HG03045 (cell line): ENCODE data around the gene SVEP1.
A peak's percentile ranks its signal among the peaks of the same experiment; 100 is the strongest.
"Not testable (repeated sequence)": the region's sequence is repeated elsewhere in the genome, so short reads cannot be mapped to it uniquely, and the experiment has no call there.

Source experiments
- ATAC-seq: cut with Tn5 transposase; IDR thresholded peaks from one replicate; pipeline ENCODE4 v1.9.1; 2021; ENCODE audit warnings: mild to moderate bottlenecking, moderate library complexity; ENCODE audit not compliant: unreplicated experiment

SVEP1 gene

DNA sequence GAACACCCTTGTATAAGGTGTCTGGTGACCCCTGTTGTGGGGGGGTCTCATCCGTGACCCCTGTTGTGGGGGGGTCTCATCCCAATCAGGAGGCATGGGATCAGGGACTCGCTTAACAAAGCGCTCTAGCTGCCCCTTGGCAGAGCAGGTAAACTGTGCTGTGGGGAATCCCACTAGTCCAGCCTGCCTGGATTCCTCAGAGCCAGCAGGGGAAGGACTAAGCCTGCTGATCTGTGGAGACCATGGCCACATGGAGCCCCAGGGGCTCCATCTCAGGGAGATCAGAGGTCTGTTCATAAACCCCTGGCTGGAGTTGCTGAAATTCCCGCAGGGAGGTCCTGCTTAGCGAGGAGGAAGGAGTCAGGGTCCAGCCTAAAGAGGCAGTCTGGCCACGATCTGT, 196.1 kb downstream of the SVEP1 start:
- ATAC-seq = no peak

DNA sequence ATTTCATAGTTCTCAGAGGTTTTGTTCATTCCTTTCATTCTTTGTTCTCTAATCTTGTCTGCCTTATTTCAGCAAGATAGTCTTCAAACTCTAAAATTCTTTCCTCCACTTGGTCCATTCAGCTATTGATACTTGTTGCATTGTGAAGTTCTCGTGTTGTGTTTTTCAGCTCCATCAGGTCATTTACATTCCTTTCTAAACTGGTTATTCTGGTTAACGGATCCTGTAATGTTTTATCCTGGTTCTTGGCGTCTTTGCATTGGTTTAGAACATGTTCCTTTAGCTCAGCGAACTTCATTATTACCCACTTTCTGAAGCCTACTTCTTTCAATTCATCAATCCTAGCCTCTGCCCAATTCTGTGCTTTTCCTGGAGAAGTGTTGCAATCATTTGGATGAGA, 196.8 kb downstream of the SVEP1 start:
- no peak for ATAC-seq

DNA sequence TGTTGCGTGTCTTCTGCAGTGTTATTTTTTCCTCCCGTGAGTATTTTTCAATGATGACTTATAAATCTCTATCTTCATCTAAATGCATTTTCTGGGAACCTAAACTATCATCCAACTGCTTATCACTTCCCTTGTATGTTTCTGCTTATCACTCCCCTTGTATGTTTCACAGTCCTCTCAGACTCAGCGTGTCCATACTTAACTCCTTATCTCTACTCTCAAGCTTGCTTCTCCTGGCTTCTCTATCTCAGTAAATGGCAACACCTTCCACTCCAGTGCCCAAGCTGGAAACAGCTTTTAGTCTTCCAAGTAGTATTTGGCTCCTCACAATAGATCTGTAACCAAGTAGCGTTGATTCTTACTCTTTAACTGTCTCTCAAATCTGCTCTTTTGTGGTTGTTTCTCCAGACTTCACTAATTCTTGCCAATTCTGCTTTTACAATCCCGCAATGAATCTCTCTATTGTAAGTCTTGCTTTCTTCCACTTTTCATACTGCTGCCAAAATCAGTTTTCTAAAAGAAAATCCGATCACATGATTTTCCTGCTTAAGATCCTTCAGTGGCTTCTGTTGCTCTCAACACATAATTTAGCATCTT, 208.0 kb downstream of the SVEP1 start:
- no peak for ATAC-seq

DNA sequence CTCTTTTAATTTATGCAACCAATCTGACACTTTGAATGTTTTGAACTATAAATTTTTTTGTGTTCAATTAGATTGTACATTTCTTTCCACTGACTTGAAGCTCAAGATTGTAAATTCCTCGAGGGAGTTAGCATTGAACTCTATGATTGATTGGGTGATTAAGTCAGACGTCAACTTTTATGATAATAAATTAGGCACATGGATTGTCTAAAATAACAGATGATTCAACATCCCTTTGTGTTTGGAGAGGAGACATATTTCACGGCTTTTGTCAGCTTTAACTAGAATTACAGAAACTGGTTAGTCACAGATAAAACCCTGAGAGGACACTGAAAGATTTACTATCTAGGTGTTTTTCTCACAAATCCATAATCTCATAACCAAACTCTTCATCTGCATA, 209.2 kb downstream of the SVEP1 start:
- ATAC-seq = no peak

DNA sequence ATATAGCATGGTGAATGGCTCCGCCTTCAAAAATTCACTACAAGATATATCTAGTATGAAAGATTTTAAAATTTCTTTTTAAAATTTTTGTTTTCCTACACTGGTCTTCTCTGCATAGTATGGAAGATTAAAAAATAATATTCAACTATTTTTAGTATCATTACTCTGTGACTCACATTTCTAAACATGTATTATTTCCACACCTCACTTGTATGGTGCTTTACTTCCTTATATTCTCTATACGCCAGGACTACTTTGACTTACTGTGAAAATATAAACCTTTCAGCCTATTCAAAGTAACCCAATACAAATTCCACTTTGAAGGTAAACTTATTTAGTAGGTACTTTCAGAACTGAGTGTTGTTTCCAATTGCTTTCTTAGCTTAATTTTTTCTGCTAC, 215.1 kb downstream of the SVEP1 start:
- no peak for ATAC-seq

DNA sequence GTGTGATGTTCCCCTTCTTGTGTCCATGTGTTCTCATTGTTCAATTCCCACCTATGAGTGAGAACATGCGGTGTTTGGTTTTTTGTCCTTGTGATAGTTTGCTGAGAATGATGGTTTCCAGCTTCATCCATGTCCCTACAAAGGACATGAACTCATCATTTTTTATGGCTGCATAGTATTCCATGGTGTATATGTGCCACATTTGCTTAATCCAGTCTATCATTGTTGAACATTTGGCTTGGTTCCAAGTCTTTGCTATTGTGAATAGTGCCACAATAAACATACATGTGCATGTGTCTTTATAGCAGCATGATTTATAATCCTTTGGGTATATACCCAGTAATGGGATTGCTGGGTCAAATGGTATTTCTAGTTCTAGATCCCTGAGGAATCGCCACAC, 220.5 kb downstream of the SVEP1 start:
- not testable (repeated sequence) for ATAC-seq

DNA sequence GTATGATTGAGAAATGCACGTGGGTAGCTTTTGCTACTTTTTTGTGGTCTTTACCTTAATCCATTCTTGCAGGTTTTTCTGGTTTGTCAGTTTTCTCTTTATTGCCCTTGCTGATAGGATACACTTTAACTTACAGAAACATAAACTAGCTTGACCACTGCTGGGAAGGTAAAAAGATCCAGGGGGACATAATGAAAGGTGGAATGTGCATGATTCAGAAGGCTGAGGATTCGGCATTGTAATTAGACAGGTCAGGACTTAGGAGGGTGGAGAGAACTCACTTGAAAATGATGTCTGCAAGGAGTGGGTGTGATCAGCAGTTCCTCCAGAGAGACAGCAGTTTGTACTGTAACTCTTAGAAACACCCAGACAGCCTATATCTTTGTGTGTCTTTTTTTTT, 222.0 kb downstream of the SVEP1 start:
- no peak for ATAC-seq

DNA sequence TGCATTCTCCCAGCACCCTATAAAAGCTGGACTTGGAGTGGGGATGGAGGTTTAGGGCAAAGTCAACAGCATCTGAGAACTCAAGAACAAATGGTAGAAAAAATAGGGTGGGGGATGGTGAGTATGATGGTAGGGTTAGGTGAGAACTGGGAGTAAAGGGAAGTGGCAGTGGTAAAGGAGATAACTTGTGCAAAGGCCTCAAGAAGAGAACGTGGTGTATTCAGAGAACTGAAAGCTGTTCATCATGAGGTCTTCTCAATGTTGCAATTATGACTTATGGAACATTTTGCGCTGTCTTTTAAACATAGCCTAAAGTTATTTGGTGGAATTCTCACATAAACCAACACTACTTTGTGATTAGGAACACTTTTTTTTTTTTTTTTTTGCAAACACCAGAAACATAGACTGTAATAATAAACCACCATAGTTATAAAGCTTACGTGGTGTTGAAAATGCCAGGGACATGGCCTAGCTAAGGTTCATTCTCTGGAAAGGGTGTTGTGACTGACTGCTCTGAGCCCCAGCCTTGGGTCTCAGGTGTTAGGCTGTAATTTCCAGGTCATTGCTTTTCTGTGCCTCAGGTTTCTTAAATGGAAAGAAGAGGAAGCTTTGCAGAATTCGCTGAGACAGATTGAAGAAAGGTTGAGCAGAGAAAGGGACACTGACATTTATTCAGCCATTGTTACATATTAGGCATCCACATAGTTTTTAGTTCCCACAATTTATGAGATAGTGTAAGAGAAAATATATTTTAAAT, 222.7 kb downstream of the SVEP1 start:
- no peak for ATAC-seq

DNA sequence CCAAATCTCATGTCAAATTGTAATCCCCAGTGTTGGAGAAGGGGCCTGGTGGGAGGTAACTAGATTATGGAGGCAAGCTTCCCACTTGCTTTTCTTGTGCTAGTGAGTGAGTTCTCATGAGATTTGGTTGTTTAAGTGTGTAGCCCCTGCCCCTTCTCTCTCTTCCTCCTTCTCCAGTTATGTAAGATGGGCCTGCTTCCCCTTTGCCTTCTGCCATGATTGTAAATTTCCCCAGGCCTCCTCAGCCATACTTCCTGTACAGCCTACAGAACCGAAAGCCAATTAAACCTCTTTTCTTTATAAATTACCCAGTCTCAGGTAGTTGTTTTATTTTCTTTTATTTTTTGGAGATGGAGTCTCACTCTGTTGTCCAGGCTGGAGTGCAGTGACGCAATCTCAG, 223.6 kb downstream of the SVEP1 start:
- no peak for ATAC-seq

DNA sequence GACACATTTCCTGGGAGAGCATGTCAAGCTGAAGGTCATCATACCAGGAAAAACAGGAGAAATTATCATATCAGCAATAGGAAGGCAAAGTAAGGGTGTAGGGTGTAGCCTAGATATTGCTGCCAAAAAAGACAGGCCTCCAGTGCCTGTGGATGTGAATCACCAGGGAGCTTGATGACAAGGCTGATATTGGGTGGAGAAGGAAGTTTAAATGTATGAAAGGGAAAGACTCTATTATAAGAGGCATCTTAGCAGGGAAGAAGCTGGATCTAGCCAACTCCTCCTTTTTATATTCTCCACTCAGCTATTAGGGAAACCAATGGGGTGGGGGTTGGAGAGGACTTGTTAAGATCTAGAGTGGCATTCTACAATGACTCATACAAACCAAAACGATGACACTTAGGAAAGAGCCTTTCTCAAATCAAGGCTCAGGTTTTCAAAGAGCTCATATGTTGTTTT, 228.5 kb downstream of the SVEP1 start:
- no peak for ATAC-seq

DNA sequence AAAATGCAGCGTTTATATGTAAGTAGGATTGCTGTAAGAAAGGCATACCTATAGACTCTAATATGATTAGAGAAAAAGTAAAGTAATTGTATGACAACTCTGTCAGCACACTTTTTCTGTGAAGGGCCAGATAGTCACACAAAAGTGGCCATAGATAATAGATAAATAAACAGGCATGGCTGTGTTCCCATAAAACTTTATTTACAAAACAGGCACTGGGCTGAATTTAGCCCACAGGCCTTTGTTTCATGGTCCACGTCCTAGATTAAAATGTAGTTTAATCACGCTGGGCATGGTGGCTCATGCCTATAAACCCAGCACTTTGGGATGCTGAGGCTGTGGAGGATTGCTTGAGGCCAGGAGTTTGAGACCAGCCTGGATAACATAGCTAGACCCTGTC, 233.2 kb downstream of the SVEP1 start:
- no peak for ATAC-seq

DNA sequence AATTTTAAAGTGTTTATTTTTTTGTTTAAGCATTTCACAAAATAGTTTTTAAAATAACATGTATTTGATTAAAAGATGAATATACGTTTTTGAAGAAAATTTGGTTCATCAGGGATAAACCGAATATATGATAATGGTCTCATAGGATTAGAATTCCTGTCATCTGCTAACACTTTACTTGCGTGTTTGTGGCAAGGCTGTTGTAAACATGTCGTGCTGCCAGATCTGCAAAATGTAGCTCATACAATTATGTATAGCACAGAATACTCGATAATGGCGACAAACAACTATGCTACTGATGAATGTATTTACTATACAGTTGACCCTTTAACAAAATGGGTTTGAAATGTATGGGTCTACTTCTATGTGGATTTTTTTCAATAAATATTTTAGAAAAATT, 234.7 kb downstream of the SVEP1 start:
- no peak for ATAC-seq

DNA sequence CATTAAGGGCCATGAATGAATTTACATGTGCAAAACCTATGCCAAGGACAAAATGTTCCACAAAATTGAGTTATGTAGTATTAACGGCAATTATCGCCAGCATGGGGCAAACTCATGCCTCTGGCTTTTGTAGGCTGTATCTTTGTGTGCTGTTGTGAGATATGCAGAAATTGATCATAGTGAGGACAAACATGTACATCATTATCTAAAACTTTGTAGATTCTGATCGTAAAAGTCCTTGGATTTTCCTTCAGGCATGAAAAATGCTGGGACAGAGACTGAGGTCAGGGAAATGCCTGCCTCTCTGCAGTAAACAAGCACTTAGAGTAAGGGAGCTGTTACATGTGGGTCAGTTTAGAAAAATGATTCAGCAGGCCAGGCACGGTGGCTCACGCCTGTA, 236.0 kb downstream of the SVEP1 start:
- ATAC-seq = no peak

DNA sequence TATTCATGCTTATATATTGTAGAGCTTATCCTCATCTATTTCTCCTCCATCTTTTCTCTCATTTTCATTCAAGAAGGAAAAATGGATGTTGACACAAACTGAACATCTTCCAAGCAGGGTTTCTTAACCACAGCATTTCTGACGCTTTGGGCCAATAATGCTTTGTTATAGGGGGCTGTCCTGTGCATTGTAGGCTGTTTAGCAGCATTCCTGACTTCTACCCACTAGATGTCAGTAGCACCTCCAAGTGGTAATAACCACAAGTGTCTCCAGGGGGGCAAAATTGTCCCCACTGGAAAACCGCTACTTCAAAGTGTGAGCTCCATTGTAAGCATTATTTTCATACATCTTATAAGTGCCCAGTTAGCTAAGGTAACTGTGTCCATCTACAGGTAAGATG, 239.2 kb downstream of the SVEP1 start:
- no peak for ATAC-seq

DNA sequence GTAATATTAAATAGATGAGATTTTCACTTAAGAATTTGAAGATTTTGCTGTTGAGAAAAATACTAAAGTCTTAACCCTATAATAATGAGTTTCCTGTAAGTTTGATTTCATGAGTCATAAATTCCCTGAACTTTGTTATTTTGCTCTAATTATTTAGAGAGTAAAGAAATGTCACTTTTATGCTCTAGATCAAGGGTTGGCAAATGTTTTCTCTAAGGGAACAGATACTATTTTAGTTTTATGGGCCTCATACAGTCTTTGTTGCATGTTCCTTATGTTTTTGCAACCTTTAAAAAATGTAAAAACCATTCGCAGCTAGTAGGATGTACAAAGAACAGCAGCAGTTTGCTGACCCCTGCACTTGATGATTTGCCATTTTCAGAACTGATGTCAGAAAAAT, 241.4 kb downstream of the SVEP1 start:
- ATAC-seq = no peak

DNA sequence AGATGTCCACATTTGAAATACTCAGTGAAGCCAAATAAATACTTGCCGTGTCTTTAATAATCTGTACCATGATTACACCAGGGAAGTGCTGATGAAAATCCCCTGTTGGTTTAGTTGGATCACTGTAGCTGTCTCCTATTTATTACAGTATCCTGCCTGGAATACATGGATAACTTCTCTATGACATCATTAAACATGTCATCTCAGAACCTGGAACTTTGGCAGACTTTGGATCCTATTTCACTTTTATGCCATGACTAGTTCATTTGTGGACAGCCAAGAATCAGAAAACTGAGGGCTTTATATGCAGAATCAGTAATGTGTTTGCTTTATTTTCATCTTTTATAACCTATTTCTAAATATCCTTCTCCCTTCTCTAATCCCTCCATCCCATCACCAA, 241.8 kb downstream of the SVEP1 start, which contains the start of gene TXNDC8:
TSS of gene TXNDC8 (minus strand) at position 137 of the 400 bp plus-strand sequence.
- no peak for ATAC-seq

DNA sequence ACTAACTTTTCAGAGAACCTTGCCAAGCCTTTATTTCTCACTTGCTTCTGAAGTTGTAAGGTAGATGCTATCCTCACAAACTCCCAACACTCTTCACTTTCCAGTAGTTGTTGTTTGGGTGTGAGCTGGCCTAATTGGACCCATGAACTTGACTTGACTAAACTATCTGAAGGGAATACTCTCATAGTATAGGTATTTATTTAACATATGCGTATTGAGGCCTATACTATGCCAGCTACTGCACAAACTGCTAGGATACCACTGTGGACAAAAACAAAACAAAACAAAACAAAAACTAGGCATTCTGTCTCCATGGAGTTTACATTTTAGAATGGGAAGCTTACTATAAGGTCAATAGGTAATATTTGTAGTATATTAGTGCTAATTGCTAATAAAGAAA, 243.2 kb downstream of the SVEP1 start:
- ATAC-seq = no peak

DNA sequence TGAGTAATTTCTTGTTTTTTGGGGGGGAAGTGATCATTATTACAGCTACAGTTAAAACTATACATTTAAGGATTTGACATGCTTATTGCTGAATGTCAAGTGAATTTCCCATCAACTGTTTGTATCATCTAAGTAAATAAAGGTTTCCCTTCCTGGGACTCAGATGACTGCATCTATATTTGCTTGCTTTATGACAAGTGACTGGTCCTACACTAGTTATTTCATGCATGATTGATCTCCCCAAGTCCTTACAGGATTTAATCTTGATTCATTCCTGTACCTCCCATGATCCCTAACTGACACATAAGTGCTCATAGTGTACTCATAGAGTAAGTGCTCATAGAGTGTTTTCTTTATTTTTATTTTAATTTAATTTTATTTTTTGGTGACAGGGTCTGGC, 244.7 kb downstream of the SVEP1 start:
- ATAC-seq = no peak

DNA sequence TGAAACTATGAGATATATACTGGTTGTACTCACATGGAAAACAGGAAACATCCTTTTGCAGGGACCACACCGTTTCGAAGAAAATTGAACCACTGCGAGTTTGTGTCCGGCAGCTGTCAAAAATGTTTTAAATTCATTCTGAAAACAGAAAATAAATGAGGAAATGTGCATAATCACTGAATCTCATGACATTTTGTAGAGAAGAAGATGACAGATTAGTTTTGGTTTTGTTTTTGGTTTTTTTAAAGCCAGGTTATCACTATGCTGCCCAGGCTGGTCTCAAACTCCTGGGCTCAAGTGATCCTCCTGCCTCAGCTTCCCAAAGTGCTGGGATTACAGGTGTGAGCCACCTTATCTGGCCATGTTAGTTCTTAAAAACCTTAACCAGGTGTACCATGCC, 245.4 kb downstream of the SVEP1 start:
- ATAC-seq = peak; percentile 77

DNA sequence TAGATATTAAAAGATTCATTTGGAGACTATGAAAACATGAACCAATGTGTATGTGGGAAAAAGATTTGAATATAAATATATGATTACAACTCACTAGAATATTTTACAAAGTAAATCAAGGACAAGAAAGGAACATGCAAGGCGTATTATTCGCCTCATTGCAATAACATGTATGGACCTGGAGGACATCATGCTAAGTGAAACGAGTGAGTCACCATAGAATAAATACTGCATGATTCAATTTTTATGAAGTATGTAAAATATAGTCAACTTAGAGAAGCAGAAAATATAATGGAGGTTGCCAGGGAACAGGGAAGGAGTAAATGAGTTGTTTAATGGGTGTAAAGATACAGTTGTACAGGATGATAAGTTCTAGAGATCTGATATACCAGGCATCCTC, 246.8 kb downstream of the SVEP1 start:
- no peak for ATAC-seq

DNA sequence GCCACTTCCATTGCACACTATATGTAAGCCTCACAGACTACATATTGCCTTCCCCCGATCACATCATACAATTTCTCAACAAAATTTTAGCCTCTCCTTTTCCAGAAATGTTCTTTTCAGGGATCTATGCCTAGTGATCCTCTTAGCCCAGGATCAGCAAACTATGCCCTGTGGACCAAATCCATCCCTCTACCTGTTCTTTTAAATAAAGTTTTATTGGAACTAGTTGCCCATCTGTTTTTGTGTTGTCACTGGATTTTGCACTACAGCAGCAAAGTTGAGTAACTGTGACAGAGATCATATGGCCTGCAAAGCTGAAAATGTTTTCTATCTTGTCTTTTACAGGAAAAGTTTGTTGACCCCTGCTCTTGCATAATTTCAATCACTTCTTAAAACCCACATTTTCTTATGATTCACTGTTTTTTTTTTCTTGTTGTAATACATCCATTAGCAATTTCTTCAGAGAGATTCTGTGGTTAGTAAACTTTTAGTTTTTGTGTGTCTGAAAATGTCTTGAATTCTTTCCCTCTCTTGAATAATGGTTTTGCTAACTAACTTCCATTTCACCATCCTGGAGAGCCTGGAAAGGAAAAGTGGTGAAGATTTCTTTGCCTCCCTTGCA, 248.9 kb downstream of the SVEP1 start:
- ATAC-seq = no peak

DNA sequence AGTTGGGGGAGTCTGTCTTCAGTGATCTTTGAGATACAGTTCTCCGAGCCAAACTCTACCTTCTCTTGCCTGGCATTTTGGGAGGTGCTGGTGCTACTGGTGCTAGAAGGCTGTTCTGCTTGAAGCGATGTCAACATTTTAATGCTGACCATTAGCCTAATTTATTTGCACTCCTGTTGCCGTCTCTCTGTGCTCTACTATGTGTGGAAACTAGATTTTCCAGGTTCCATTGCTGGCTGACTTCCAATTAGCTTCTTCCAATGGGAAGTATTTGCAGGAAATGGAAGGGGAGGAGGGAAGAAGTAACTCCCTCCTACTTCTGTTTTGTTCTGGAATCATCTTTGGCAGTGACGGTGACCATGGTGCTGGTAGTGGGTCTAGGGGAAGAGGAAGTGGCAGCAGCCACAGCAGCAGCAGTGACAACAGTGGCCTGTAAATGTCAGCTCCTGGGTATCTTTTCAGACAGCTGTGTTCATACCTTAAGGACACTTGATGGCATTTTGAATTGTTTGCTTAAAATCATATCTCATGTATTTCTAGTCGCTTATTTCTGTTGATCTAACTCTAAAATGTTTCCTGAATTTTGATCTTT, 249.8 kb downstream of the SVEP1 start:
- no peak for ATAC-seq
